H9 (cell line): ENCODE measurements around the gene DNMBP. TPM values are rescaled to one million over a fixed set of nuclear protein-coding genes. Genes with fewer than 3 reads are reported as not detected.

Experiments used
- DNase-seq: peaks from one replicate; pipeline ENCODE4 v3.0.0-alpha.2; 2017
- H2AFZ ChIP-seq: one replicate; pipeline ENCODE4 v1.6.1; 2013; ENCODE audit warnings: mild to moderate bottlenecking, low read length, control low read depth, moderate library complexity
- H2AK5ac ChIP-seq: 2 replicates; pipeline ENCODE4 v1.6.1; 2013; ENCODE audit warnings: low read length, control low read depth, mixed read lengths; ENCODE audit not compliant: insufficient read length
- H2BK120ac ChIP-seq: one replicate; pipeline ENCODE4 v1.6.1; 2013; ENCODE audit warnings: low read depth, mild to moderate bottlenecking, low read length, control low read depth, inconsistent platforms; ENCODE audit not compliant: poor library complexity, severe bottlenecking
- H2BK12ac ChIP-seq: 2 replicates; pipeline ENCODE4 v1.6.1; 2013; ENCODE audit warnings: low read length, control low read depth, mixed read lengths, low read depth; ENCODE audit not compliant: insufficient read length
- H2BK15ac ChIP-seq: 2 replicates; pipeline ENCODE4 v1.6.1; 2013; ENCODE audit warnings: low read depth, low read length, control low read depth
- H2BK20ac ChIP-seq: one replicate; pipeline ENCODE4 v1.6.1; 2013; ENCODE audit warnings: low read depth, mild to moderate bottlenecking, low read length, control low read depth, inconsistent platforms; ENCODE audit not compliant: poor library complexity, severe bottlenecking
- H2BK5ac ChIP-seq: 2 replicates; pipeline ENCODE4 v1.6.1; 2013; ENCODE audit warnings: low read length, control low read depth, mixed read lengths; ENCODE audit not compliant: insufficient read length
- H3K14ac ChIP-seq: 2 replicates; pipeline ENCODE4 v1.6.1; 2013; ENCODE audit warnings: low read length, control low read depth; ENCODE audit not compliant: insufficient read depth
- H3K18ac ChIP-seq: 2 replicates; pipeline ENCODE4 v1.6.1; 2013; ENCODE audit warnings: low read depth, mild to moderate bottlenecking, mixed read lengths, low read length, control low read depth; ENCODE audit not compliant: insufficient read length
- H3K23ac ChIP-seq: 2 replicates; pipeline ENCODE4 v1.6.1; 2013; ENCODE audit warnings: low read length, control low read depth, mixed read lengths, low read depth; ENCODE audit not compliant: insufficient read length
- H3K23me2 ChIP-seq: 2 replicates; pipeline ENCODE4 v1.6.1; 2013; ENCODE audit warnings: low read depth, mild to moderate bottlenecking, mixed read lengths, low read length, control low read depth; ENCODE audit not compliant: insufficient read length, poor library complexity, severe bottlenecking
- H3K27ac ChIP-seq: 2 replicates; pipeline ENCODE4 v1.5.1; 2013; ENCODE audit warnings: low read length, control low read depth, mixed read lengths, low read depth; ENCODE audit not compliant: insufficient read length
- H3K27me3 ChIP-seq: 2 replicates; pipeline ENCODE4 v1.6.1; 2013; ENCODE audit warnings: low read length, control low read depth, inconsistent platforms; ENCODE audit not compliant: insufficient read depth
- H3K4ac ChIP-seq: 2 replicates; pipeline ENCODE4 v1.6.1; 2013; ENCODE audit warnings: low read depth, mild to moderate bottlenecking, control low read depth, inconsistent platforms, low read length, moderate library complexity
- H3K4me1 ChIP-seq: 2 replicates; pipeline ENCODE4 v1.6.1; 2013; ENCODE audit warnings: low read length, control low read depth, inconsistent platforms; ENCODE audit not compliant: insufficient read depth
- H3K4me2 ChIP-seq: 2 replicates; pipeline ENCODE4 v1.6.1; 2013; ENCODE audit warnings: low read length, control low read depth, mixed read lengths; ENCODE audit not compliant: insufficient read length, insufficient read depth
- H3K56ac ChIP-seq: 2 replicates; pipeline ENCODE4 v1.6.1; 2013; ENCODE audit warnings: low read depth, mild to moderate bottlenecking, mixed read lengths, low read length, control low read depth; ENCODE audit not compliant: insufficient read length
- H3K79me1 ChIP-seq: 2 replicates; pipeline ENCODE4 v1.6.1; 2013; ENCODE audit warnings: low read depth, mild to moderate bottlenecking, moderate library complexity, low read length, control low read depth, inconsistent platforms; ENCODE audit not compliant: insufficient read depth, poor library complexity, severe bottlenecking
- H3K79me2 ChIP-seq: 2 replicates; pipeline ENCODE4 v1.6.1; 2013; ENCODE audit warnings: low read length, control low read depth, inconsistent platforms; ENCODE audit not compliant: insufficient read depth
- H3K9ac ChIP-seq: 2 replicates; pipeline ENCODE4 v1.6.1; 2013; ENCODE audit warnings: low read length, control low read depth, mixed read lengths; ENCODE audit not compliant: insufficient read length; ENCODE audit errors: extremely low read depth
- H3K9me3 ChIP-seq: one replicate; pipeline ENCODE4 v1.6.1; 2013; ENCODE audit warnings: low read depth, low read length, inconsistent platforms; ENCODE audit not compliant: control insufficient read depth
- H3T11ph ChIP-seq: one replicate; pipeline ENCODE4 v1.6.1; 2013; ENCODE audit warnings: mild to moderate bottlenecking, low read length, control low read depth, inconsistent platforms
- H4K20me1 ChIP-seq: one replicate; pipeline ENCODE4 v1.6.1; 2013; ENCODE audit not compliant: control insufficient read depth, insufficient read length, insufficient read depth
- H4K5ac ChIP-seq: 2 replicates; pipeline ENCODE4 v1.6.1; 2013; ENCODE audit warnings: low read depth, mild to moderate bottlenecking, mixed read lengths, low read length, control low read depth; ENCODE audit not compliant: insufficient read length
- H4K8ac ChIP-seq: replicated peaks from 2 replicates; pipeline ENCODE4 v1.6.1; 2013; ENCODE audit warnings: low read length, control low read depth, mixed read lengths, low read depth; ENCODE audit not compliant: insufficient read length
- H4K91ac ChIP-seq: 2 replicates; pipeline ENCODE4 v1.6.1; 2013; ENCODE audit warnings: low read depth, mild to moderate bottlenecking, moderate library complexity, mixed read lengths, low read length, control low read depth; ENCODE audit not compliant: insufficient read length
- H3K27ac Mint-ChIP-seq, 3 experiments: 2 replicates in 2 of 3; 3 replicates in 1 of 3; pipeline ENCODE4 v1.8.0; 2020 to 2021; ENCODE audit warnings: mixed read lengths in 3 of 3, mild to moderate bottlenecking in 1 of 3, moderate library complexity in 1 of 3
- H3K27me3 Mint-ChIP-seq: 2 replicates; pipeline ENCODE4 v1.8.0; 2021; ENCODE audit warnings: low read depth, mild to moderate bottlenecking, moderate library complexity, mixed read lengths
- H3K36me3 Mint-ChIP-seq, 3 experiments: 2 replicates in 2 of 3; 3 replicates in 1 of 3; pipeline ENCODE4 v1.8.0; 2020 to 2021; ENCODE audit warnings: low read depth in 3 of 3, mixed read lengths in 3 of 3; ENCODE audit not compliant: insufficient read depth in 1 of 3
- H3K4me1 Mint-ChIP-seq, 2 experiments: 2 replicates each; pipeline ENCODE4 v1.8.0; 2020; ENCODE audit warnings: mixed read lengths in 2 of 2
- H3K4me3 Mint-ChIP-seq, 2 experiments: 2 replicates in 1 of 2; 3 replicates in 1 of 2; pipeline ENCODE4 v1.8.0; 2020 to 2021; ENCODE audit warnings: mild to moderate bottlenecking in 2 of 2, mixed read lengths in 2 of 2, moderate library complexity in 1 of 2
- H3K9me3 Mint-ChIP-seq, 2 experiments: 2 replicates in 1 of 2; 3 replicates in 1 of 2; pipeline ENCODE4 v1.8.0; 2020; ENCODE audit warnings: mild to moderate bottlenecking in 2 of 2, mixed read lengths in 2 of 2, moderate library complexity in 1 of 2
- WGBS: extraction: QIAGEN DNeasy Blood & Tissue Kit; methylation state at CpG from one replicate; pipeline ENCODE4 v1.1.7; 2013; ENCODE audit warnings: missing lambda C conversion rate, low lambda C conversion rate, mixed read lengths; ENCODE audit not compliant: insufficient read length; ENCODE audit errors: extremely low coverage; 5-methylcytosine and 5-hydroxymethylcytosine counted together
- total RNA-seq: library from RNA; stranded (reverse); gene quantifications from 2 replicates; pipeline ENCODE4 v1.2.1, GENCODE V29; 2021
- TF ChIP-seq, protein P1 (sequence below): fragments of 200-600 bp; sonication (generic); conservative IDR thresholded peaks from 3 replicates; pipeline ENCODE4 v1.8.0; 2021; ENCODE audit warnings: antibody characterized with exemption, mild to moderate bottlenecking

DNMBP gene
- total RNA-seq, 1 experiment from 2014 or later: 25.6 TPM

DNA sequence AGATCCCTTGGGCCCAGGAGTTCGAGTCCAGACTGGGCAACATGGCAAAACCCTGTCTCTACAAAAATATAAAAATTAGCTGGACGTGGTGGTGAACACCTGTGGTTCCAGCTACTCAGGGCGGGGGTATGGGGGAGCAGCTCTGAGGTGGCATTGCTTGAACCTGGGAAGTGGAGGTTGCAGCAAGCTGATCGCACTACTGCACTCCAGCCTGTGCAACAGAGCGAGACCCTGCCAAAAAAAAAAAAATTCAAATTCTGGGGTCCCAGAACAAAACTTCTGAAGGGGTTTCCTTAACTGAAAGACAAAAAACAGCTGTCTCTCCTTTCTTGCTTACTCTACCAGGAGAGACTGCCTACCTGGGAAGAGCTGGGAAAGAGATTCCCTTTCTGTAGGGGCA, 27.0 kb downstream of the DNMBP start:
- Histone ChIP-seq H3K18ac (no peak overlapping the region), H3K23ac (no peak overlapping the region), H2BK5ac (no peak overlapping the region), H4K8ac (no peak overlapping the region), H3K14ac (no peak overlapping the region), H4K5ac (no peak overlapping the region), H3K4me2 (no peak overlapping the region), H3K9ac (no peak overlapping the region), H3K27ac (no peak overlapping the region), H4K20me1 (no peaks in the 10 kb centered on the region), H3K27me3 (no peaks in the 10 kb centered on the region), H2BK15ac (no peak overlapping the region), H2AFZ (no peak overlapping the region), H2BK120ac (no peak overlapping the region), H3K9me3 (no peaks in the 10 kb centered on the region), H3K4me1 (no peaks in the 10 kb centered on the region), H3T11ph (no peak overlapping the region), H2BK12ac (no peak overlapping the region), H3K56ac (no peak overlapping the region), H4K91ac (no peak overlapping the region), H3K4ac (no peak overlapping the region), H2BK20ac (no peak overlapping the region), H2AK5ac (no peak overlapping the region), H3K79me1 (peaks cover 4% of the 10 kb centered on the region), H3K23me2 (no peaks in the 10 kb centered on the region), H3K79me2 (no peaks in the 10 kb centered on the region)
- Mint-ChIP-seq H3K27ac (no peak overlapping the region), H3K27me3 (no peaks in the 10 kb centered on the region), H3K4me3 (no peak overlapping the region), H3K4me1 (peaks cover 21 to 25% of the 10 kb centered on the region in 2 experiments), H3K9me3 (no peaks in the 10 kb centered on the region), H3K36me3 (no peaks in the 10 kb centered on the region)
- DNase-seq: no peak
- TF ChIP-seq, protein P1, sequence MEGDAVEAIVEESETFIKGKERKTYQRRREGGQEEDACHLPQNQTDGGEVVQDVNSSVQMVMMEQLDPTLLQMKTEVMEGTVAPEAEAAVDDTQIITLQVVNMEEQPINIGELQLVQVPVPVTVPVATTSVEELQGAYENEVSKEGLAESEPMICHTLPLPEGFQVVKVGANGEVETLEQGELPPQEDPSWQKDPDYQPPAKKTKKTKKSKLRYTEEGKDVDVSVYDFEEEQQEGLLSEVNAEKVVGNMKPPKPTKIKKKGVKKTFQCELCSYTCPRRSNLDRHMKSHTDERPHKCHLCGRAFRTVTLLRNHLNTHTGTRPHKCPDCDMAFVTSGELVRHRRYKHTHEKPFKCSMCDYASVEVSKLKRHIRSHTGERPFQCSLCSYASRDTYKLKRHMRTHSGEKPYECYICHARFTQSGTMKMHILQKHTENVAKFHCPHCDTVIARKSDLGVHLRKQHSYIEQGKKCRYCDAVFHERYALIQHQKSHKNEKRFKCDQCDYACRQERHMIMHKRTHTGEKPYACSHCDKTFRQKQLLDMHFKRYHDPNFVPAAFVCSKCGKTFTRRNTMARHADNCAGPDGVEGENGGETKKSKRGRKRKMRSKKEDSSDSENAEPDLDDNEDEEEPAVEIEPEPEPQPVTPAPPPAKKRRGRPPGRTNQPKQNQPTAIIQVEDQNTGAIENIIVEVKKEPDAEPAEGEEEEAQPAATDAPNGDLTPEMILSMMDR: no peak
- WGBS: no CpG with 5 or more reads among the region's 5 CpGs
